ENCODE data around the gene CDH7. TPM values are rescaled to one million over a fixed set of nuclear protein-coding genes. Genes with fewer than 3 reads are reported as not detected.

CDH7 gene
- total RNA-seq, 1 experiment from 2014 or later: not detected

DNA sequence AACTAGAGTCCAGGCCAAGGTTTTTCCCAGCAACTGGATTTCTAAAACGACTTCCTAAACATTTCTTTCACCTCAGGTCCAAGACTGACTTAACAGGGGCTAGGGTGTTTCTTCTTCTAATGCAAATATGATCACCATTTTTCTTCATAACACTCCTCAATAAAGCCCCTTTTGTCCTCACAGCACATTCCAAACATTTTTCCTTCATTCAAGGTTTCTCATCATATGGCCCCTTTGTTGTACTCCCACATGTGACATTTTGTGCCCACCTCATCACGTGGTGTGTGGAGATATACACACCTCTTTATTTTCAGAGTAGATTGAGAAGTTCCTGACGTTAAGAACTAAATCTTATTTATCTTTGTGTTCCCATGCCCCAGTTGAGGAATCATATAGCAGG, 3.9 kb upstream of the CDH7 start:
- Histone ChIP-seq H3K36me3 (ENCODE audit: control insufficient read depth, insufficient read depth, low read length) (no peaks in the 10 kb centered on the region), H3K27ac (ENCODE audit: low read length) (no peak overlapping the region), H3K9me3 (ENCODE audit: control insufficient read depth, insufficient read depth, low read depth, low read length) (no peaks in the 10 kb centered on the region), H3K4me3 (ENCODE audit: low read depth in 2 of 2, low read length in 2 of 2) (no peak overlapping the region), H3K4me1 (ENCODE audit: control insufficient read depth, insufficient read depth, low read length) (no peaks in the 10 kb centered on the region), H3K27me3 (ENCODE audit: control insufficient read depth, insufficient read depth, low read length) (no peaks in the 10 kb centered on the region)
- DNase-seq (ENCODE audit: low read depth, low spot score) (no peak), ATAC-seq (no peak)
- in situ Hi-C loops (cut with HindIII; ENCODE audit: low pct_unique_long_range_greater_than_20kb, low sequenced_read_pairs) (no loop called here), intact Hi-C loops (cut with micrococcal nuclease; ENCODE audit: unreplicated experiment) (no loop called here)
- BruUV-seq (replicated peaks): no TSS peak
- ChIA-PET CTCF (no interaction called here), POLR2A (no interaction called here)
- TF ChIP-seq SIN3A (IDR thresholded peaks at IDR 0.05; ENCODE audit: borderline replicate concordance, insufficient read depth, low read depth, low read length): no peak
- TF ChIP-seq, protein P1, sequence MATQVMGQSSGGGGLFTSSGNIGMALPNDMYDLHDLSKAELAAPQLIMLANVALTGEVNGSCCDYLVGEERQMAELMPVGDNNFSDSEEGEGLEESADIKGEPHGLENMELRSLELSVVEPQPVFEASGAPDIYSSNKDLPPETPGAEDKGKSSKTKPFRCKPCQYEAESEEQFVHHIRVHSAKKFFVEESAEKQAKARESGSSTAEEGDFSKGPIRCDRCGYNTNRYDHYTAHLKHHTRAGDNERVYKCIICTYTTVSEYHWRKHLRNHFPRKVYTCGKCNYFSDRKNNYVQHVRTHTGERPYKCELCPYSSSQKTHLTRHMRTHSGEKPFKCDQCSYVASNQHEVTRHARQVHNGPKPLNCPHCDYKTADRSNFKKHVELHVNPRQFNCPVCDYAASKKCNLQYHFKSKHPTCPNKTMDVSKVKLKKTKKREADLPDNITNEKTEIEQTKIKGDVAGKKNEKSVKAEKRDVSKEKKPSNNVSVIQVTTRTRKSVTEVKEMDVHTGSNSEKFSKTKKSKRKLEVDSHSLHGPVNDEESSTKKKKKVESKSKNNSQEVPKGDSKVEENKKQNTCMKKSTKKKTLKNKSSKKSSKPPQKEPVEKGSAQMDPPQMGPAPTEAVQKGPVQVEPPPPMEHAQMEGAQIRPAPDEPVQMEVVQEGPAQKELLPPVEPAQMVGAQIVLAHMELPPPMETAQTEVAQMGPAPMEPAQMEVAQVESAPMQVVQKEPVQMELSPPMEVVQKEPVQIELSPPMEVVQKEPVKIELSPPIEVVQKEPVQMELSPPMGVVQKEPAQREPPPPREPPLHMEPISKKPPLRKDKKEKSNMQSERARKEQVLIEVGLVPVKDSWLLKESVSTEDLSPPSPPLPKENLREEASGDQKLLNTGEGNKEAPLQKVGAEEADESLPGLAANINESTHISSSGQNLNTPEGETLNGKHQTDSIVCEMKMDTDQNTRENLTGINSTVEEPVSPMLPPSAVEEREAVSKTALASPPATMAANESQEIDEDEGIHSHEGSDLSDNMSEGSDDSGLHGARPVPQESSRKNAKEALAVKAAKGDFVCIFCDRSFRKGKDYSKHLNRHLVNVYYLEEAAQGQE (IDR thresholded peaks at IDR 0.05; ENCODE audit: insufficient read depth in 1 of 2, low read depth in 2 of 2, low read length in 1 of 2): no peak

DNA sequence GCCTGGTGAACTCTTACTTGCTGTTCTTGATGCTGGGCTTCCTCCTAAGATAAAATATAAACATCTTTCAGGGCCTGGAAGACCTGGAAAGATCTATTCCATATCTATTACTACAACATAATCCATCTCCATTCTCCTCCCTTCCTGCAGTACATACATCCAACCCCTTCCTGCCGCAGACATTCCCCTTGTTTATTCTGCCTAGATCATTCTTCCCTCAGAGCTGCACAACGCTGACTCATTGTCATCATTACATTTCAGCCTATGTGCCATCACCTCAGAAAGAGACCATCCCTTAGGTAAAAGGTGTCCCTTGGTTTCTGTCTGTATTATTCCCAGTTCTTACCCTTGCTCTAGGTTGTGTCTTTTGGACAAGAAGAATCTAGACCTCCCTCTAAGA, 2.5 kb upstream of the CDH7 start:
- CTCF ChIA-PET: no interaction called here
- Histone ChIP-seq H3K9me3 (ENCODE audit: control insufficient read depth, insufficient read depth, low read depth, low read length) (no peaks in the 10 kb centered on the region), H3K4me1 (ENCODE audit: control insufficient read depth, insufficient read depth, low read length) (no peaks in the 10 kb centered on the region), H3K27ac (ENCODE audit: low read length) (no peak overlapping the region), H3K27me3 (ENCODE audit: control insufficient read depth, insufficient read depth, low read length) (no peaks in the 10 kb centered on the region), H3K36me3 (ENCODE audit: control insufficient read depth, insufficient read depth, low read length) (no peaks in the 10 kb centered on the region), H3K4me3 (ENCODE audit: low read depth in 2 of 2, low read length in 2 of 2) (no peak overlapping the region)
- ATAC-seq (no peak), DNase-seq (ENCODE audit: low read depth, low spot score) (no peak)
- BruUV-seq (replicated peaks): no TSS peak
- POLR2A ChIA-PET: no interaction called here
- in situ Hi-C loops (cut with HindIII; ENCODE audit: low pct_unique_long_range_greater_than_20kb, low sequenced_read_pairs) (no loop called here), intact Hi-C loops (cut with micrococcal nuclease; ENCODE audit: unreplicated experiment) (no loop called here)
- TF ChIP-seq, protein P1 (IDR thresholded peaks at IDR 0.05; ENCODE audit: insufficient read depth in 1 of 2, low read depth in 2 of 2, low read length in 1 of 2): no peak
- no peak for TF ChIP-seq POLR2AphosphoS5 (IDR thresholded peaks at IDR 0.05; ENCODE audit: low read depth, low read length)
- no peak for TF ChIP-seq TCF7L2 (IDR thresholded peaks at IDR 0.05; ENCODE audit: low read depth, low read length)
- TF ChIP-seq SIN3A (IDR thresholded peaks at IDR 0.05; ENCODE audit: borderline replicate concordance, insufficient read depth, low read depth, low read length): no peak
- TF ChIP-seq, protein P2, sequence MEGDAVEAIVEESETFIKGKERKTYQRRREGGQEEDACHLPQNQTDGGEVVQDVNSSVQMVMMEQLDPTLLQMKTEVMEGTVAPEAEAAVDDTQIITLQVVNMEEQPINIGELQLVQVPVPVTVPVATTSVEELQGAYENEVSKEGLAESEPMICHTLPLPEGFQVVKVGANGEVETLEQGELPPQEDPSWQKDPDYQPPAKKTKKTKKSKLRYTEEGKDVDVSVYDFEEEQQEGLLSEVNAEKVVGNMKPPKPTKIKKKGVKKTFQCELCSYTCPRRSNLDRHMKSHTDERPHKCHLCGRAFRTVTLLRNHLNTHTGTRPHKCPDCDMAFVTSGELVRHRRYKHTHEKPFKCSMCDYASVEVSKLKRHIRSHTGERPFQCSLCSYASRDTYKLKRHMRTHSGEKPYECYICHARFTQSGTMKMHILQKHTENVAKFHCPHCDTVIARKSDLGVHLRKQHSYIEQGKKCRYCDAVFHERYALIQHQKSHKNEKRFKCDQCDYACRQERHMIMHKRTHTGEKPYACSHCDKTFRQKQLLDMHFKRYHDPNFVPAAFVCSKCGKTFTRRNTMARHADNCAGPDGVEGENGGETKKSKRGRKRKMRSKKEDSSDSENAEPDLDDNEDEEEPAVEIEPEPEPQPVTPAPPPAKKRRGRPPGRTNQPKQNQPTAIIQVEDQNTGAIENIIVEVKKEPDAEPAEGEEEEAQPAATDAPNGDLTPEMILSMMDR (IDR thresholded peaks at IDR 0.05): no peak
